Spleen (tissue), 7 donors: Measurements from ENCODE around the gene SYNDIG1.

Experiments
- CTCF ChIP-seq, 11 experiments: fragments of 200-600 bp in 7 of 11; fragments of 450-650 bp in 4 of 11; sonication (generic) in 4 of 11; IDR thresholded peaks in 8 of 11; conservative IDR thresholded peaks in 3 of 11; 1 replicate in 7 of 11; 2 replicates in 4 of 11; pipeline versions ENCODE4 v1.4.0 to v1.8.0; 2016 to 2021; ENCODE audit warnings: antibody characterized with exemption in 11 of 11, inconsistent platforms in 4 of 11, mild to moderate bottlenecking in 1 of 11
- POLR2A ChIP-seq, 3 donors: fragments of 450-650 bp; IDR thresholded peaks; one replicate each; pipeline ENCODE4 v1.5.1; 2017; ENCODE audit warnings: antibody characterized with exemption in 3 of 3, mild to moderate bottlenecking in 1 of 3
- donor health status: DM: no; HTN: no; CAD: no; lungs with moderate emphysema.
- donor health status: DM: no; HTN: no; CAD: no.
- donor health status: DM: no; HTN: no; CAD: no.

- no peak for TF ChIP-seq CTCF (IDR thresholded peaks at IDR 0.05 in 8 of 11, conservative IDR thresholded peaks at IDR 0.05 in 3 of 11)
- TF ChIP-seq POLR2A (IDR thresholded peaks at IDR 0.05): no peak
These were observed 113.1 kb downstream of the SYNDIG1 start for GRCh38 chr20:24582373-24583168.
